ENCODE data around the gene ANKRD60. TPM values are rescaled to one million over a fixed set of nuclear protein-coding genes. Genes with fewer than 3 reads are reported as not detected.

Gene ANKRD60
- polyA plus RNA-seq, 2 donors, result not detected

- peaks cover 0 to 11% of the 10 kb centered on the region in 2 donors for H3K27me3 ChIP-seq (ENCODE audit: control insufficient read depth in 1 of 2, insufficient read depth in 2 of 2, low read length in 2 of 2)
- no peak overlapping the region for H3K4me3 ChIP-seq (ENCODE audit: low read depth in 1 of 2, low read length in 2 of 2)
- peaks cover 3 to 4% of the 10 kb centered on the region in 2 donors for H3K4me1 ChIP-seq (ENCODE audit: control insufficient read depth in 2 of 2, insufficient read depth in 2 of 2, low read length in 1 of 2)
- no peak overlapping the region for H3K27ac ChIP-seq (ENCODE audit: low read depth in 2 of 2, low read length in 1 of 2)
- H3K9me3 ChIP-seq (ENCODE audit: control insufficient read depth in 2 of 2, insufficient read depth in 1 of 2, low read depth in 1 of 2, low read length in 1 of 2), result no peaks in the 10 kb centered on the region
- 38 to 46% methylated on average over 5 of the region's 5 CpGs for WGBS, 2 donors
- H3K36me3 ChIP-seq (ENCODE audit: control insufficient read depth in 2 of 2, insufficient read depth in 2 of 2, low read length in 1 of 2), result no peaks in the 10 kb centered on the region
Observed at GRCh38 chr20:58224974-58225373, 3.5 kb downstream of the ANKRD60 start.

DNA sequence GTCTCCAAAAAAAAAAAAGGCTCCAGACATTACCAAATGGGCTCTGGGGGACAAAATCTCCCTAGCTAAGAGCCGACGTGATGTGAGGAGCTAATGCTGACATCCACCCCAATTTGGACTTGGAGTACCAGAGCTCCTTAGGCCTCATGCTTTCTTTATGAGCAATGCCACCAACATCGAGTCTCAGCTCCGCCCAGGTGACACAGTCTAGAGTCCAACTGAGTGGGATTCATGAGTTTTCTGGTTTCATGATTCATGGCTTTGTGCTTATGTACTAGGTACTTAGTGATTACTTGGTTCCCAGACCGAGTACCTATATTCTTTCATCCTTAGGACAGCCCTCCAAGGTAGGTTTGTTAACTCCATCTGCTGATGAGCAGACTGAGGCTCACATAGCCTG lies 4.4 kb downstream of the ANKRD60 start:
- peaks cover 0 to 2% of the 10 kb centered on the region in 2 donors for H3K9me3 ChIP-seq (ENCODE audit: control insufficient read depth in 2 of 2, insufficient read depth in 1 of 2, low read depth in 1 of 2, low read length in 1 of 2)
- 75 to 82% methylated on average over 5 of the region's 5 CpGs for WGBS, 2 donors

GRCh38 chr20:58223358-58223941 lies 5.0 kb downstream of the ANKRD60 start:
- H3K27me3 ChIP-seq (ENCODE audit: control insufficient read depth in 1 of 2, insufficient read depth in 2 of 2, low read length in 2 of 2), result peaks cover 0 to 7% of the 10 kb centered on the region in 2 donors
- no peaks in the 10 kb centered on the region for H3K36me3 ChIP-seq (ENCODE audit: control insufficient read depth in 2 of 2, insufficient read depth in 2 of 2, low read length in 1 of 2)
- H3K4me1 ChIP-seq (ENCODE audit: control insufficient read depth in 2 of 2, insufficient read depth in 2 of 2, low read length in 1 of 2), result peaks cover under 1 to 4% of the 10 kb centered on the region in 2 donors
- 73 to 76% methylated on average over 8 of the region's 8 CpGs for WGBS, 2 donors
- peaks cover 5 to 8% of the 10 kb centered on the region in 2 donors for H3K9me3 ChIP-seq (ENCODE audit: control insufficient read depth in 2 of 2, insufficient read depth in 1 of 2, low read depth in 1 of 2, low read length in 1 of 2)
- no peak overlapping the region for H3K4me3 ChIP-seq (ENCODE audit: low read depth in 1 of 2, low read length in 2 of 2)
- no peak overlapping the region for H3K27ac ChIP-seq (ENCODE audit: low read depth in 2 of 2, low read length in 1 of 2)

More for the DNA sequence above, 4.4 kb downstream of the ANKRD60 start:
- Histone ChIP-seq H3K27ac (ENCODE audit: low read depth in 2 of 2, low read length in 1 of 2) (no peak overlapping the region), H3K36me3 (ENCODE audit: control insufficient read depth in 2 of 2, insufficient read depth in 2 of 2, low read length in 1 of 2) (no peaks in the 10 kb centered on the region), H3K4me3 (ENCODE audit: low read depth in 1 of 2, low read length in 2 of 2) (no peak overlapping the region), H3K4me1 (ENCODE audit: control insufficient read depth in 2 of 2, insufficient read depth in 2 of 2, low read length in 1 of 2) (peaks cover 3 to 4% of the 10 kb centered on the region in 2 donors), H3K27me3 (ENCODE audit: control insufficient read depth in 1 of 2, insufficient read depth in 2 of 2, low read length in 2 of 2) (peaks cover 0 to 11% of the 10 kb centered on the region in 2 donors)

DNA sequence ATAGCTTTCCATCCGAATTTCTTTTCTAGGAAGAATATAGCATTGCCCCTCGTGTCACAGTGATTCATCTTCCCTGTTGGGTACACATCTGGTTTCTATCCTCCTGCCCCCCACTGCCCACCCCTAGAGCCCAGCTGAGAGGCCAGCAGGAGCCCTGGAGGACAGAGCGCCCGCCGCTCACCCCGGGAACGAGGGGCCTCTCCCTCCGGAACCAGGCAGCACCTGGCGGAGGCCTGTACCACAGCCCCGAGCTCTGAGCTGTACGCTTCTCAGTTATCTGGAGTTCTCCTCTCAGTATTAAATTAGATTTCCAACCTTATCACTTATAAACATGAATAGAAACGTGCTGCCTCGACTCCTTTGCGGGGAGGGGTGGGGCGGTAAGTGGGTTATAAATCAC lies 6.0 kb downstream of the ANKRD60 start:
- no peak overlapping the region for H3K27ac ChIP-seq (ENCODE audit: low read depth in 2 of 2, low read length in 1 of 2)
- no peaks in the 10 kb centered on the region for H3K36me3 ChIP-seq (ENCODE audit: control insufficient read depth in 2 of 2, insufficient read depth in 2 of 2, low read length in 1 of 2)
- no peaks in the 10 kb centered on the region for H3K27me3 ChIP-seq (ENCODE audit: control insufficient read depth in 1 of 2, insufficient read depth in 2 of 2, low read length in 2 of 2)
- H3K4me3 ChIP-seq (ENCODE audit: low read depth in 1 of 2, low read length in 2 of 2), result no peak overlapping the region
- H3K9me3 ChIP-seq (ENCODE audit: control insufficient read depth in 2 of 2, insufficient read depth in 1 of 2, low read depth in 1 of 2, low read length in 1 of 2), result peaks cover 5 to 10% of the 10 kb centered on the region in 2 donors
- 76 to 83% methylated on average over 15 of the region's 15 CpGs for WGBS, 2 donors
- H3K4me1 ChIP-seq (ENCODE audit: control insufficient read depth in 2 of 2, insufficient read depth in 2 of 2, low read length in 1 of 2), result no peaks in the 10 kb centered on the region

GRCh38 chr20:58219342-58219700 lies 9.1 kb downstream of the ANKRD60 start:
- Histone ChIP-seq H3K9me3 (ENCODE audit: control insufficient read depth in 2 of 2, insufficient read depth in 1 of 2, low read depth in 1 of 2, low read length in 1 of 2) (peaks cover 5 to 10% of the 10 kb centered on the region in 2 donors), H3K27me3 (ENCODE audit: control insufficient read depth in 1 of 2, insufficient read depth in 2 of 2, low read length in 2 of 2) (no peaks in the 10 kb centered on the region), H3K36me3 (ENCODE audit: control insufficient read depth in 2 of 2, insufficient read depth in 2 of 2, low read length in 1 of 2) (no peaks in the 10 kb centered on the region), H3K4me3 (ENCODE audit: low read depth in 1 of 2, low read length in 2 of 2) (no peak overlapping the region), H3K4me1 (ENCODE audit: control insufficient read depth in 2 of 2, insufficient read depth in 2 of 2, low read length in 1 of 2) (no peaks in the 10 kb centered on the region), H3K27ac (ENCODE audit: low read depth in 2 of 2, low read length in 1 of 2) (no peak overlapping the region)
- 84 to 87% methylated on average over 4 of the region's 4 CpGs for WGBS, 2 donors

- no peaks in the 10 kb centered on the region for H3K4me1 ChIP-seq (ENCODE audit: control insufficient read depth in 2 of 2, insufficient read depth in 2 of 2, low read length in 1 of 2)
- no peaks in the 10 kb centered on the region for H3K36me3 ChIP-seq (ENCODE audit: control insufficient read depth in 2 of 2, insufficient read depth in 2 of 2, low read length in 1 of 2)
- WGBS, 2 donors, result 50 to 52% methylated on average over 6 of the region's 6 CpGs
- H3K9me3 ChIP-seq (ENCODE audit: control insufficient read depth in 2 of 2, insufficient read depth in 1 of 2, low read depth in 1 of 2, low read length in 1 of 2), result peaks cover 5 to 10% of the 10 kb centered on the region in 2 donors
- H3K27me3 ChIP-seq (ENCODE audit: control insufficient read depth in 1 of 2, insufficient read depth in 2 of 2, low read length in 2 of 2), result no peaks in the 10 kb centered on the region
- no peak overlapping the region for H3K4me3 ChIP-seq (ENCODE audit: low read depth in 1 of 2, low read length in 2 of 2)
- H3K27ac ChIP-seq (ENCODE audit: low read depth in 2 of 2, low read length in 1 of 2), result no peak overlapping the region
Observed at GRCh38 chr20:58218665-58219341, 9.7 kb downstream of the ANKRD60 start.

DNA sequence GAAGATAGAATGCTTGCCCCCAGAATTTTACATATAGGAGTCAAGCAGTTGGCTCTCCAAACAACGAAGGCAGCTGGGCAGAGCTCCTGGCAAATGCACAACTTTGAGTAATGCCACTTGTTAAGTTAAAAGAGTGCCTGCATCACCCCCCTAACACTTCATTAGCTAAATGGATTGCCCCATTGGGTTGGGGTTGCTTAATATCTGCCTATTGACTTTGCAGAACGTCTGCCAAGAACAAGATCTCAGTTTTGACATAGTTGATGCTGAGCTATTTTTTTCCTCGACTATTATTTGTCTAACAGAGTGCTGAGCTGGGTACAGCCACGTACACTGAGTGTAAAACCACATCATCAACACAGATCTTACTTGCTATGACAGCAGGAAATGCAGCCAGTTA lies 12.1 kb downstream of the ANKRD60 start:
- WGBS, 2 donors, result 30 to 40% methylated on average over 4 of the region's 4 CpGs

GRCh38 chr20:58215116-58215515 lies 13.3 kb downstream of the ANKRD60 start:
- no peaks in the 10 kb centered on the region for H3K27me3 ChIP-seq (ENCODE audit: control insufficient read depth in 1 of 2, insufficient read depth in 2 of 2, low read length in 2 of 2)

More for the DNA sequence above, 12.1 kb downstream of the ANKRD60 start:
- H3K27me3 ChIP-seq (ENCODE audit: control insufficient read depth in 1 of 2, insufficient read depth in 2 of 2, low read length in 2 of 2), result no peaks in the 10 kb centered on the region
- no peaks in the 10 kb centered on the region for H3K36me3 ChIP-seq (ENCODE audit: control insufficient read depth in 2 of 2, insufficient read depth in 2 of 2, low read length in 1 of 2)
- no peak overlapping the region for H3K4me3 ChIP-seq (ENCODE audit: low read depth in 1 of 2, low read length in 2 of 2)
- H3K9me3 ChIP-seq (ENCODE audit: control insufficient read depth in 2 of 2, insufficient read depth in 1 of 2, low read depth in 1 of 2, low read length in 1 of 2), result peaks cover 5 to 10% of the 10 kb centered on the region in 2 donors
- no peak overlapping the region for H3K27ac ChIP-seq (ENCODE audit: low read depth in 2 of 2, low read length in 1 of 2)
- H3K4me1 ChIP-seq (ENCODE audit: control insufficient read depth in 2 of 2, insufficient read depth in 2 of 2, low read length in 1 of 2), result no peaks in the 10 kb centered on the region

GRCh38 chr20:58214310-58214709 lies 14.1 kb downstream of the ANKRD60 start:
- no peaks in the 10 kb centered on the region for H3K27me3 ChIP-seq (ENCODE audit: control insufficient read depth in 1 of 2, insufficient read depth in 2 of 2, low read length in 2 of 2)
- H3K4me3 ChIP-seq (ENCODE audit: low read depth in 1 of 2, low read length in 2 of 2), result no peak overlapping the region
- WGBS, 2 donors, result 82 to 83% methylated on average over 8 of the region's 8 CpGs
- peaks cover 0 to 1% of the 10 kb centered on the region in 2 donors for H3K4me1 ChIP-seq (ENCODE audit: control insufficient read depth in 2 of 2, insufficient read depth in 2 of 2, low read length in 1 of 2)
- H3K9me3 ChIP-seq (ENCODE audit: control insufficient read depth in 2 of 2, insufficient read depth in 1 of 2, low read depth in 1 of 2, low read length in 1 of 2), result peaks cover 5 to 9% of the 10 kb centered on the region in 2 donors
- H3K27ac ChIP-seq (ENCODE audit: low read depth in 2 of 2, low read length in 1 of 2), result no peak overlapping the region
- no peaks in the 10 kb centered on the region for H3K36me3 ChIP-seq (ENCODE audit: control insufficient read depth in 2 of 2, insufficient read depth in 2 of 2, low read length in 1 of 2)

More at GRCh38 chr20:58215116-58215515, 13.3 kb downstream of the ANKRD60 start:
- H3K9me3 ChIP-seq (ENCODE audit: control insufficient read depth in 2 of 2, insufficient read depth in 1 of 2, low read depth in 1 of 2, low read length in 1 of 2), result peaks cover 5 to 10% of the 10 kb centered on the region in 2 donors
- 77 to 79% methylated on average over 6 of the region's 6 CpGs for WGBS, 2 donors
- no peak overlapping the region for H3K27ac ChIP-seq (ENCODE audit: low read depth in 2 of 2, low read length in 1 of 2)
- H3K4me1 ChIP-seq (ENCODE audit: control insufficient read depth in 2 of 2, insufficient read depth in 2 of 2, low read length in 1 of 2), result no peaks in the 10 kb centered on the region
- no peaks in the 10 kb centered on the region for H3K36me3 ChIP-seq (ENCODE audit: control insufficient read depth in 2 of 2, insufficient read depth in 2 of 2, low read length in 1 of 2)
- no peak overlapping the region for H3K4me3 ChIP-seq (ENCODE audit: low read depth in 1 of 2, low read length in 2 of 2)

GRCh38 chr20:58213716-58214115 lies 14.7 kb downstream of the ANKRD60 start:
- Histone ChIP-seq H3K27ac (ENCODE audit: low read depth in 2 of 2, low read length in 1 of 2) (no peak overlapping the region), H3K4me3 (ENCODE audit: low read depth in 1 of 2, low read length in 2 of 2) (no peak overlapping the region), H3K27me3 (ENCODE audit: control insufficient read depth in 1 of 2, insufficient read depth in 2 of 2, low read length in 2 of 2) (no peaks in the 10 kb centered on the region), H3K36me3 (ENCODE audit: control insufficient read depth in 2 of 2, insufficient read depth in 2 of 2, low read length in 1 of 2) (no peaks in the 10 kb centered on the region), H3K4me1 (ENCODE audit: control insufficient read depth in 2 of 2, insufficient read depth in 2 of 2, low read length in 1 of 2) (peaks cover 0 to 1% of the 10 kb centered on the region in 2 donors), H3K9me3 (ENCODE audit: control insufficient read depth in 2 of 2, insufficient read depth in 1 of 2, low read depth in 1 of 2, low read length in 1 of 2) (peaks cover 1 to 5% of the 10 kb centered on the region in 2 donors)
- 75 to 79% methylated on average over 5 of the region's 5 CpGs for WGBS, 2 donors
